Tibial artery (tissue), 4 donors: ENCODE data around the gene IFI44L.

Source experiments
- DNase-seq, 2 donors: peaks; one replicate each; pipeline ENCODE4 v3.0.0-alpha.2; 2019
- H3K27ac ChIP-seq, 2 donors: fragments of 200-600 bp; sonication (generic) in 1 of 2; 1 replicate in 1 of 2; 2 replicates in 1 of 2; pipeline ENCODE4 v1.5.1; 2018 to 2019; ENCODE audit warnings: mild to moderate bottlenecking in 1 of 2
- H3K27me3 ChIP-seq, 2 donors: fragments of 200-600 bp; sonication (generic) in 1 of 2; one replicate each; pipeline versions ENCODE4 v1.5.1 to v1.6.0; 2016 to 2019
- H3K36me3 ChIP-seq, 3 donors: fragments of 200-600 bp; sonication (generic) in 2 of 3; one replicate each; pipeline ENCODE4 v1.5.1; 2016 to 2019; ENCODE audit warnings: mild to moderate bottlenecking in 2 of 3
- H3K4me1 ChIP-seq, 4 donors: fragments of 200-600 bp; sonication (generic) in 2 of 4; 1 replicate in 3 of 4; 2 replicates in 1 of 4; pipeline ENCODE4 v1.5.1; 2016 to 2019
- H3K4me3 ChIP-seq, 2 donors: fragments of 200-600 bp; sonication (generic) in 1 of 2; 1 replicate in 1 of 2; 2 replicates in 1 of 2; pipeline ENCODE4 v1.5.1; 2018 to 2019; ENCODE audit warnings: mild to moderate bottlenecking in 2 of 2
- H3K9me3 ChIP-seq, 3 donors: fragments of 200-600 bp; sonication (generic) in 1 of 3; one replicate each; pipeline ENCODE4 v1.5.1; 2016 to 2019
- CTCF ChIP-seq, 2 experiments: fragments of 200-600 bp in 1 of 2; fragments of 450-650 bp in 1 of 2; IDR thresholded peaks; one replicate each; pipeline ENCODE4 v1.5.1; 2017 to 2019; ENCODE audit warnings: antibody characterized with exemption in 2 of 2, mild to moderate bottlenecking in 1 of 2, moderate library complexity in 1 of 2
- intact Hi-C: fragments of 100-400 bp; cut with DNase I; formaldehyde crosslinking; loops from one replicate; pipeline ENCODE4 v1.15.0; 2023; ENCODE audit warnings: low total_unique reads

The IFI44L gene

DNA sequence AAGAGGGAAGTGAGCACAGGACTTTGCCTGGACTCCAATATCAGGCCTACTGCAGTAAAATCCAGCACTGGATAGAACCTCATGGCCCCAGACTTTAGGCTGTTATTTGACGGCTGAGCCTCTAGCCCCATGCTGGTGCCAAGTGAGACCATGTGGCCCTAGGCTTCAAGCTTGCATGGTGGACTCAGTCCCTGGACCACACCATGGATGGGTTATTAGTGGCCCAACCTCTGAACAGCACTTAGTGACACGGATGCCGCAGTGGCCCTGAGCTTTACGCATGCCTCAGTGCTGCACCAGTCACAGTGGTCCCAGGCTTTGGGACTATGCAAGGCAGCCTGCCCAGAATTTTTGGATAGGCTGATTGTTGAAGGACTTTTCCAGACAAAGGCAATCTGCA is 13.0 kb downstream of the IFI44L start:
- H3K27me3 ChIP-seq, result no peaks in the 10 kb centered on the region
- DNase-seq, result no peak
- H3K36me3 ChIP-seq, result peaks cover 0 to 3% (median 0%) of the 10 kb centered on the region in 3 donors
- H3K4me1 ChIP-seq, result no peaks in the 10 kb centered on the region
- no peak overlapping the region for H3K27ac ChIP-seq
- no peaks in the 10 kb centered on the region for H3K9me3 ChIP-seq
- TF ChIP-seq CTCF (IDR thresholded peaks at IDR 0.05), result no peak
- no peak overlapping the region for H3K4me3 ChIP-seq
- intact Hi-C loops, result no loop called here

DNA sequence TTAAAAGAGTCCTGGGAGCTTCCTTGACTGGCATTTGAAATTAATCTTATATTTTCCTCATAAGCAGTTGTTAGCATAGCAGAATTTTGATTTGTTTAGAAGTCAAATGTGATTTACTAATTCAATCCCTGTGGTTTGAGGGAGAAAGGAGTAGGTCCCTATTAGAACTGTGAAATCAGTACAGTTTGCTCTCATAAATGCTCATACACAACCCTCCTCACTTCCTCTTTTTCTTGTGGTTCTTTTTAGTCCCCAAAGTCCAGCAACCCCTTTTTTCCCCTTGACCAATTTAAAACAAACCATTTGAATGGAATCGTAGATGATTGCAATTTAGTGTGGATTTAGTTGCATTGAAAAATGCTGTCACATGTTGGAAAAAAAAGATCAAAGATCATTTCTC is 20.2 kb downstream of the IFI44L start:
- Histone ChIP-seq H3K4me3 (no peak overlapping the region), H3K27ac (no peak overlapping the region), H3K9me3 (no peaks in the 10 kb centered on the region), H3K36me3 (no peaks in the 10 kb centered on the region), H3K27me3 (no peaks in the 10 kb centered on the region), H3K4me1 (no peaks in the 10 kb centered on the region)
- intact Hi-C loops, result no loop called here
- TF ChIP-seq CTCF (IDR thresholded peaks at IDR 0.05), result no peak
- DNase-seq, result no peak

DNA sequence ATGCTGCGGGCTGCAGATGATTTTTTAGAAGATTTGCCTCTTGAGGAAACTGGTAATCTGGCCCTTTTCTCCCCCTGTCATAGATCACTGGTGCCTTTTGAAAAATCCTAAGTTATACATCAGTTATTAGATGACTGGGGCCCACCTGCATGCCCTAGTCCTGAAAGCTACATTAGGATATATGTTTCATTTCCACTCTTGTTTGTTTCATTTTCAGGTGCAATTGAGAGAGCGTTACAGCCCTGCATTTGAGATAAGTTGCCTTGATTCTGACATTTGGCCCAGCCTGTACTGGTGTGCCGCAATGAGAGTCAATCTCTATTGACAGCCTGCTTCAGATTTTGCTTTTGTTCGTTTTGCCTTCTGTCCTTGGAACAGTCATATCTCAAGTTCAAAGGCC is 21.3 kb downstream of the IFI44L start:
- no peak for TF ChIP-seq CTCF (IDR thresholded peaks at IDR 0.05)
- Histone ChIP-seq H3K9me3 (no peaks in the 10 kb centered on the region), H3K36me3 (no peaks in the 10 kb centered on the region), H3K27me3 (no peaks in the 10 kb centered on the region), H3K4me3 (no peak overlapping the region), H3K4me1 (no peaks in the 10 kb centered on the region), H3K27ac (no peak overlapping the region)
- DNase-seq, result no peak
- intact Hi-C loops, result no loop called here

- Histone ChIP-seq H3K4me1 (no peaks in the 10 kb centered on the region), H3K36me3 (no peaks in the 10 kb centered on the region), H3K4me3 (no peak overlapping the region), H3K27ac (no peak overlapping the region), H3K9me3 (no peaks in the 10 kb centered on the region), H3K27me3 (no peaks in the 10 kb centered on the region)
- TF ChIP-seq CTCF (IDR thresholded peaks at IDR 0.05), result no peak
- intact Hi-C loops, result no loop called here
- DNase-seq, result no peak
These were observed 25.5 kb downstream of the IFI44L start for GRCh38 chr1:78645723-78646122.

DNA sequence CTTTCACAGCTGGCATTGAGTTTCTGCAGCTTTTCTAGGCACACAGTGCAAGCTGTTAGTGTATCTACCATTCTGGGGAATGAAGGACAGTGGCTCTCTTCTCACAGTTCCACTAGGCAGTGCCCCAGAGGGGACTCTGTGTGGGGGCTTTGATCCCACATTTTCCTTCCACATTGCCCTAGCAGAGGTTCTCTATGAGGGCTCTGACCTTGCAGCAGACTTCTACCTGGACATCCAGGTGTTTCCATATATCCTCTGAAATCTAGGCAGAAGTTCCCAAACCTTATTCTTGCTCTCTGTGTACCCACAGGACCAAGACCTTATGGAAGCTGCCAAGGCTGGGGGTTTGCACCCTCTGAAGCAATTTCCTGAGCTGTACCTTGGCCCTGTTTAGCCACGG is 27.0 kb downstream of the IFI44L start:
- H3K27me3 ChIP-seq, result no peaks in the 10 kb centered on the region
- DNase-seq, result no peak
- H3K27ac ChIP-seq, result no peak overlapping the region
- H3K9me3 ChIP-seq, result no peaks in the 10 kb centered on the region
- no peak for TF ChIP-seq CTCF (IDR thresholded peaks at IDR 0.05)
- intact Hi-C loops, result no loop called here
- no peak overlapping the region for H3K4me3 ChIP-seq
- no peaks in the 10 kb centered on the region for H3K36me3 ChIP-seq
- peaks cover 0 to 5% (median 1%) of the 10 kb centered on the region in 4 donors for H3K4me1 ChIP-seq

GRCh38 chr1:78649628-78650027 is 29.4 kb downstream of the IFI44L start, which contains the start of gene IFI44:
TSS of gene IFI44 (plus strand) at chr1:78649831. CDS start at chr1:78650196, 365 bp downstream.
- H3K4me3 ChIP-seq, result peak within 1 kb of the TSS; percentile 34 to 45
- H3K27ac ChIP-seq, result no peak within 1 kb of the TSS
- intact Hi-C loops, result no loop called here
- H3K9me3 ChIP-seq, result no peaks in the 10 kb centered on the region
- no peaks in the 10 kb centered on the region for H3K36me3 ChIP-seq
- TF ChIP-seq CTCF (IDR thresholded peaks at IDR 0.05), result no peak
- peaks cover 0 to 5% (median 1%) of the 10 kb centered on the region in 4 donors for H3K4me1 ChIP-seq
- H3K27me3 ChIP-seq, result no peaks in the 10 kb centered on the region
- DNase-seq, result peak; percentile 84 to 86
